NCI-H128 (cell line): ENCODE measurements around the gene DNM1.

Source experiments
- DNase-seq: peaks from one replicate; lab custom pipeline; 2025; ENCODE audit not compliant: unreplicated experiment; lab: John Stamatoyannopoulos, UW

DNM1 gene

DNA sequence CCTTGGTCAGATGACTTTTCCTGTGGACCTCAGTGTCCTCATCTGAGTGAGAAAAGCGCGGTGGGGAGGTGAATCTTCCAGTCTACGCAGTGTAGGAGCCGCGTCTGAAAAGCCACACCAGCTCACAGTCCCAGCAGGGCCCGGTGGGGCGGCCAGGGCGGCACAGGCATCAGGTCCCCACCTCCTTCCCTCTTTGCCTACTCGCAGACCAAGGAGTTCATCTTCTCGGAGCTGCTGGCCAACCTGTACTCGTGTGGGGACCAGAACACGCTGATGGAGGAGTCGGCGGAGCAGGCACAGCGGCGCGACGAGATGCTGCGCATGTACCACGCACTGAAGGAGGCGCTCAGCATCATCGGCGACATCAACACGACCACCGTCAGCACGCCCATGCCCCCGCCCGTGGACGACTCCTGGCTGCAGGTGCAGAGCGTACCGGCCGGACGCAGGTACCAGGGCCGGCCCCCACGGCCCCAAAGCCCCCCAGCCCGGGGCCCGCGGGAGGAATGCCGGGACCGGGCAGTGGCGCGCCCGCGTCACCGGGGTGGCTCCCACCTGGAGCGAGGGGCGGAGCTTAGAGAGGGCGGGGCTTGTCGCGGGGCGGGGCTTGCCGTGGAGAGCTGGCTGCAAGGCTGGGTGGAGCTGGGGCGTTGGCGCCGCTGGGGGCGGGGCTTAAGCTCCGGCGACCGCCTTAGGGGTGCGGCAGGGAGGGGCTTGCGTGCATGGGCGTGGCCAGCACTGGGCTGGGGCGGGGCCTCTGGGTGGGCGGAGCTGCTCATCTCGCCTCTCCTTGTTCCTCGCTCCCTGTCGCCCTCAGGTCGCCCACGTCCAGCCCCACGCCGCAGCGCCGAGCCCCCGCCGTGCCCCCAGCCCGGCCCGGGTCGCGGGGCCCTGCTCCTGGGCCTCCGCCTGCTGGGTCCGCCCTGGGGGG lies 47.0 kb downstream of the DNM1 start:
- no peak for DNase-seq

DNA sequence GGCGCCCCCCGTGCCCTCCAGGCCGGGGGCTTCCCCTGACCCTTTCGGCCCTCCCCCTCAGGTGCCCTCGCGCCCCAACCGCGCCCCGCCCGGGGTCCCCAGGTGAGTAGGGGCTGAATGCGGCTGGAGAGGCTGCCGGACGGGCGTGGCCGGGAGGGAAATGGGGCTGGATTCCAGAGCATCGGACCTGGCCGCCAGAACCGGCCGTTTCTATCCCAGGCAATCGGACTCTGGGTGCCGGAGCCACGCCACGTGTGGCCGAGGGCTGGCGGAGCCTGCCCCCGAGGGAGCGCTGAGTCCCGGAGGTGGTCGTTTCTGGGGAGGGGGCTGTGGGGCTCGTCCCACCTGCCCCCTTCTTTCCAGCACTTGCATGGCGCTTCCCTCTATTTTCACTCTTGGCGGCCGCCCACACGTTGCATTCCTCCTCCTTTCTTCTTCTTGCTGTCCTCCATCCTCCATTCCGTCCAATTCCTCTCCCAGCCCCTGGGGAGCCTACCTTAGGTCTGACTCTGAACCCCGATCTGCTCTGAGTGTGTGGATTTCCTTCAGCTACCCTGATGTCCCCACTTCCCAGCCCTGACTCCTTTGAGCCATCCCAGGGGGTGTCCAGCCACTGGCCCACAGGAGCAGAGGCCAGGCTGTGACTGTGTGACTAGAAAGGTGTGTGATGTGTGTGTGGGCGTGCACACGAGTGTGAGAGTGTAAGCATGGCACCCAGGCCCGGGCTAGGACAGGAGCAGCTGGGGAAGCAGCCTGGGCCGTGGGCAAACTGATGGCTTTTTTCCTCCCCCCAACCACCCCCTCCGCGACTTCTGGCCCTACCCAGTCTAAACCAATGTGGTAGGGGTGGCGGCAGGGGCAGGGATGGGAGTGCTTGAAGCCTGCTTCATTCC lies 47.9 kb downstream of the DNM1 start:
- DNase-seq: no peak

DNA sequence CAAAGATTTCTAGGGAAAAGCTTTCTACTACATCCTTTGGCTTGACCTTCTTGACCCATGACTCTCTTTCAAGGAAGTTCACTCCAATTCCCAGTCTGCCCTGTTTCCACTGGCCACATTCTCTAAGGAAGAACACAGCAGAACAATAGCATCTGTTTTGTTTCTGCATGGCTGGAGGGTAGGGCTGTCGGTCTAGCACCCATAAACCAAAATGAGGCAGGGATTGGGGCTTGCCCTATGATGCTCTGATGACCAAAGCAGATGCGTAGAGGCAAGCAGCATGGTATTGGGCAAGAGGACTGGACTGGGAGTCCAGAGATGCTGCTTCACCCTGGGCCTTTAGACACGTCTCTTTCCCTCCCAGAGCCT lies 48.5 kb downstream of the DNM1 start:
- DNase-seq: no peak

DNA sequence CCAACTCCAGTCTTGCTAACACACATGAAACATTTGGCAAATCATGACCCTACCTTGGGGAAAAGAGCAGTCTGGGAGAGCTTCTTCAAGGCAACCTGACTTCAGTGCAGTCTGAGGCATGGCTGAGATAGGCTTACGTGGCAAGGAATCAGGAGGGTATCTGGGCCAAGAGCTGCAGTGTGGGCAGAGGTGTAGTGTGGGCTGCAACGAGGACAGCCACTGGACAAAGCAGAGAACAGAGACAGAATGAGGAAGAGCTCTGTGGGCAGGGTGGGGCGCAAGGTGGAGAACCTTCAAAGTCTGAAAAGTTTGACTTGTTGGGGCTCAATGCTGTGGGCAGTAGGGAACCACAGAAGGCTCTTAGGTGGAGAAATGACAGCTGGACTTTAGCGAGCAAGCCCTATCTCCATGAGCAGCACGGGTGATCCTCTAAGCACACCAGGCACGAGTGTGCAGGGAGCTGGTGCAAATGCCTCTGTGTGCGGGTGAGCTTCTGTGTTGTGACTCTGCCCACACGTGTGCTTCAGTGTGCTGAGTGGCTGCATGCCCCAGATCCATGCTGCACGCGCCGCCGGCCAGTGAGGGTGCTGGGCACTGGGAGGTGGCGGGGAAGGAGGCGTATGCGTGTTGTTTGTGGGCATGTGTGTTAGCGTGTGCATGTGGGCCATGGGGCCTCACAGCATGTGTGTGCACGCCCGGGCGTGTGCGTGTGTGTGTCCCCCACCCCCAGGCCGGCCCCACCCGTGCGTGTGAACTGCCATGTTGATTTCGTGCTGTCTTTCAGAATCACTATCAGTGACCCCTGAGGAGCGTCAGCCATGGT lies 49.3 kb downstream of the DNM1 start:
- DNase-seq: no peak

DNA sequence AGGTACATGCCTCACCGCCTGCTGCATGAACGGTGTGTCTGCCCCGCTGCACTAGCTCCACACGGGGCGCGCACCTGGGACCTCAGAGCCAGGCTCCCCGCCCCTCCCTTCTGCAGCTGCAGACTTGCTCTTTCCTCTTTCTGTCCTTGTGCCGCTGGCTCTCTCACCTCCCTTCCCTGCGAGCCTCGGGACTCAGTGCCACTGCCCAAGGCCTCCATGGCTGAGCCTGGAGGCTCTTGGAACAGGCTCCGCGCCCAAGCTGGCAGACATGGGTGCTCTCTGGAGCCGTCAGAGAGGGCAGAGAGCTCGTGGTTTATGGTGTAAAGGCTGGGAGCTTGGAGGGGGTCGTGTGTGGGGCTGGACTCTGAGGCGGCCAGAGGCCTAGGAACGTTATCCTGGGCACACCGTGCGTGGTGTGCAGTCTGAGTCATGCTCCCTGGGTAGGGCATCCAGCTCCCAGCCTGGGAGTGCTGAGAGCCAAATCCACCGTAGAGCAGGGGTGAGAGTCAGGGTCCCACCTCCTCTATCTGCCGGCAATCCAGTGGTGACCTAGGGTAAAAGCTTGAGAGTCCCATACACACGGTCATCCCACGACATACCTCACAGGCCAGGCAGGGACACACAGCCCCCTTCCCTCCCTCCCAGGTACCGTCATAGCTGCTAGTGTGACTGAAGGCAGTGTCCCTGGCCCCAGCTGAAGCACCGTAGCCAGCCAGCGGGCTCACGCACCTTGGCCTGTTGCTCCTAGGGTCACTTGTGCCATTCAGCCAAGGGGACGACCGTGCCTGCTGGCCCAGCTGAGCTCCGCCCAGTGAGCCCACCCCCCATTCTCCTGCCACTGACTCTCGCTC lies 50.2 kb downstream of the DNM1 start:
- no peak for DNase-seq

DNA sequence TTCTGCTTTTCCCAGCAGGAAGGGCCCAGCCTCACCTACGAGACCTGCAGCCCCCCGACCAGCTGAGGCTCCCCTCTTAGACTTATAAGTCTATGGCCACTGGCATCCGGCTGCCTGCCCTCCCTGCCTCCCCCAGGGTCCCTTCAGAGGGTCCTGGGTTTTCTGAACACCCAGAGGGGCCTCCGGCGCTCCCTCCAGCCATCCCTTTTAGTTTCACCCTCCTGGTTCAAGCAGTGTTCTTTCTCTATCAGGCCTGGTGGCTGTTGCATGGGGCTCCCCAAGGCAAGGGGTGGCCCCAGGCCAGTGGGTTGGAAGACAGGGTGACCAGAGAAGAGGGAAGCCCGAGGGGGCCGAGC lies 50.8 kb downstream of the DNM1 start:
- DNase-seq: no peak

DNA sequence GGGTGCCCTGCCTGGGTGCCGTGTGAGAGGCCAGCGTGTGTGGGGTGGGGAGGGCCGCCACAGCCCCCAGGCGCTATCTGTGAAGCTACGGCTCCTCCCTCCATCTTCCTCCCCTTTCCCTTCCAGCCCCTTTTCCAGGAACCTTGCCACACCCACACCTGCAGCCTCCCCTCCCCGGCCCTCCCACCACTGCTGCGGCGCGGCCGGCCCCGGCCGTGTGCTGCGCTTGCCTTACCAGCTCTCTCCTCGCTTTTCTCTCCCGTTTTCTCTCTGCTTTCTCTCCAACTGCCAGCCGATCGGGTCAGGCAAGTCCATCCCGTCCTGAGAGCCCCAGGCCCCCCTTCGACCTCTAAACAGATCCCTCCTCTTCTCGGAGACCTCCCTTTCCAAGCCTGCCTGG lies 51.2 kb downstream of the DNM1 start:
- no peak for DNase-seq

DNA sequence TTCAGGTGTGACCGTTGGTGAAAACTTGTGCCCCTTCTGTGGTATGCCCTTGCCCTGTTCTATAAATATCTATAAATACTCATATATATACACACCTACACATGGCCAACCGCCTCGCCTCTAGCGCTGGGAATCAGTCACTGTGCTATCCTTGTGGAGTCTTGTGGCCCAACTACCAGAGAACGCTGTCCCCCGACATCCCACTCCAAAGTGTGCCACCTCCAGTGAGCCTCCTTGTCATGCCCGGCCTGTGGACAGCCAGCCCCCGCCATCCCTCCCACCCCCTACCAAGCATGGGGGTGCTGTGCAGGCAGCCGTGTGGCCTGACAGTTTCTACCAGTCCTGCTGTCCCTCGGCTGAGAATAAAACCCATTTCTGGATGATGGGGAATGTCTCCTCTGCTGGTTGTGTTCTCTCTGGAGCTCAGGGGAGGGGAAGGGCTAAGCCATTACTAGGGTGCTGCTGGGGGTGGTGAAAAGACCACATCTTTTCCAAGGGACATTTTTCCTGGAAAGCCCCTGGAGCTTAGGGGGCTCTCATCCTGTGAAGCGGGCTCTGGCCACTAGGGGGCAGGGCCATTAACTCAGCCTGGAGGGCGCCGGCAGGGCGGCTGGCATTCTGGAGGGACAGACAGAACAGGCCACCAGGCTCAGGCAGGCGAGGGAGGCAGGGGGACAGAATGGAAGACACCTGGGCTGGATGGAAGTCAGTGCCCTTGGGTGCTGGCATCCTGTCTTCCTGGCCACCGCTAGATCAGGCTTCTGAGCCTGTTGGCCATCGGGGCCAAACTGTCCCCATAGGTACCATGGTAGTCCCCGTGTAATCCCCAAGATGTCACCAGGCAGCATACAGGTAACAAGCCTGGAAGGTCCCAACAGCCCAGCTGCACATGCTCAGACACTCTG lies 51.9 kb downstream of the DNM1 start:
- DNase-seq: no peak

DNA sequence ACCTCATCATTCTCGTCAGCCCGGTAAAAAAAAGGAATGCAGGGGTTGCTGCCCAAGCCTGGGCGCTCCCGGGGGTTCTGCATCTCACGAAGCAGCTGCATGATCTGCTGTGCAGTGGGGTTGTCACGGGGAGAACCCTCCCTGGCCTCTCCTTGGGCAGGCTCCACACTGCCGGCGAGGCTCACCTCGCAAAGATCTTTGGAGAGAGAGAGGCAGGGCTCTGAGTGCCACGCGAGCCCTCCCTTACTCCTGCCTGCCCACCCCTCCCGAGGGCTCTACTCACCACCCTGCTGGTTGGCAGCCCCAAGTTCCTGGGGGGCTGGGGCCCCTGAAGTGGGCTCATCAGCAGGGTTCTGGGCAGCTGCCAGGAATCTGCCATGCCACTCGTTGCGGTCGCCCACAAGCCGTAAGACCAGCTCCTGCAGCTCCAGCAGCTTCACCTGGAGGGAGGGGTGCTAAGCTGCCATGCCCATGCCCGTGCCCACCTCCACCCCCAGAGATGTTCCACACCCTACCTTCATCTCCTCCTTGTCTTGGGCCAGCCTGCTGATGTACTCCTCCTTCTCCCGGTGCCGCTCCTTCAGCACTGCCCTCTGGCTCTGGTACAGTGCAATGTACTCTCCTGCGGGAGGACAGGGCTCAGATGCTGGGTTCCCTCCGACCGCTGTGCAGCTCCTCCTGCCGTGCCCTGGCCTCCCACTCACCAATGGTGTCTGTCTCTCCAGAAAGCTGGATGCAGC lies 54.1 kb downstream of the DNM1 start:
- DNase-seq: peak; percentile 29

DNA sequence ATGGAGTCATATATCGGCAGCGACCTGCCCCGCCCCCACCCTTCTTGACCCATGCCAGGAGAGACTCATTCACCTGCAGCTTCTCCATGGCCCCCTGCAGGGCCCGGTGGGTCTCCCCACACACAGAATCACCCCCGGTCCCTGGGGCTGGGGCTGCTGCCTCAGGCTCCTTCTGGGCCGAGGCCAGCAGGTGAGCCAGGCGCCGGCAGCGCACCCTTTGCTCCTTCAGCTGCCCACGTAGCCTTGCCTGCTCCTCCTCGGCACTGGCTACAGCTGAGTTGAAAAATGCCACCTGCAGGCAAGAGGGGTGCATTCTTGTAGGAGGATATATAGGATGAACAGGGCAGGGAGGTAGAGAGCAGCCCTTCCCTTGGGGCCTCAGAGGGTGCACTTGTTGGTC lies 54.7 kb downstream of the DNM1 start:
- DNase-seq: no peak

DNA sequence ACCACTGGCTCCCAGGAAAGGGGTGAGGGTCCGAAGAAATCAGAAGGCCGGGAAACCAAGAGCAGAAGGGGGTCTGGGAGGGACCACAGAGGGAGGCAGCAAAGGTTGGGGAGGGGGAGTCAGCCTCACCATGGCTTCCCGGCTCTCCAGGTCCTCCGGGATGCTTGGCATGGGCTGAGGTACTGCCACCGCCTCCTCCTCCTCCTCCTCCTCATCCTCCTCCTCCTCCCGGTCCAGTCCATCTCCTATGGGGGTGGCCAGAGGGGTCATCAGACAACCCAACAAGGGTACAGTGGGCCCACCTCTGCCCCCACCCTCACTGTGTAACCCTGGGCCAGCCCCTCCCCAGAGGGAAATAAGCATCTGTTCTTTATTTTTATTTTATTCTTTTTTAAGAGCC lies 55.1 kb downstream of the DNM1 start:
- DNase-seq: no peak

DNA sequence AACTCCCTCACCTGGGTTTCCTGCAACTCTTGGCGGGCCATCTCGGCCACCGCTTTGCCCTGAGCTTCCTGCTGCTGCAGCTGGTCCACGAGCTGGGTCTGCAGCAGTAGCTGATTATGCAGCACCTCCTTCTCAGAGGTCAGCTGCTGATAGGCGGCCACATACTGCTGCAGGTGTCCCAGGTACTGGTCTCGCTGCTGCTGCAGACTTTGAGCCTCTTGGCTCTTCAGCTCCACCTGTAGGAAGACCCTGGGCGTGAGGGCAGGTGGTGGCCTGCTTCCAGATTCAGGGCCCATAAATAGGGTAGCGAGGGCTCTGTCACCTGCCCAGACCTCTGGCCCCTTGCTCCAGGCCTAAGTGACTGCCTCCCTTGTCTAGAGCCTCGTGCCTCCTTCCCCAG lies 56.0 kb downstream of the DNM1 start:
- no peak for DNase-seq

DNA sequence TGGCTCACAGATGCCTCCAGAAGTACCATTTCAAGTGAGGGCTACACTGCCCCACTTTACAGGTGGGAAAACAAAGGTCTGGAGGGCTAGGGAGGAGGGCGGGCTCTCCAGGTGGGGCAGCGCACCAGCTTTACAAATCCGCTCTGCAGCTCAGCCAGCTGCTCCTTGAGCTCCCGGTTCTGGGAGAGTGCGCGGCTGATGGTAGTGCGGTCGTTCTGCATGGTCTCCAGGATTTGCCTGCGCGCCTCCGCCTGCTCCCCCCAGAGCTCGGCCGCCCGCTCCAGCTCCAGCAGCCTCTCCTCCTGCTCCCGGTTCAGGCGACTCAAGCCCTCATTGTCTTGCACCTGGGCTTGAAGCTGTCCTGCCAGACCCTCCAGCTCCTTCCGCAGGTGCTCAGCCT lies 57.2 kb downstream of the DNM1 start:
- no peak for DNase-seq

DNA sequence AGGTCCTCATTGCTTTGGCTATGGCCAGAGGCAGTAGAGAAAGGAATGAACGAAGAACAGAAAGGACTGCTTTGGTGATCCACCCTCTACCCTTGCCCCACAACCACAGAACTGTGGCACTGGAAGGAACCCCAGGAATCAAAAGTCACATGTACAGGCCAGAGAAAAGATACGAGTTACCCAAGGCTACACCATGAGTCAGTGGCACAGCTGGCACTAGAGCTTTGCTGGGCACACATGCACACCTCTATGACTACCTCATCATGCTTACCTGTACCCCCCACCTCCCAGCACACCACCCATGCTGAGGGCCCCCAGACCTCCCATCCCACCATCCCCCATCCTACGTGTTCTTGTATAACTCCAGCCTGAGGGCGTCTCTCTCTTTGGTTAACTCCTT lies 59.5 kb downstream of the DNM1 start:
- no peak for DNase-seq

DNA sequence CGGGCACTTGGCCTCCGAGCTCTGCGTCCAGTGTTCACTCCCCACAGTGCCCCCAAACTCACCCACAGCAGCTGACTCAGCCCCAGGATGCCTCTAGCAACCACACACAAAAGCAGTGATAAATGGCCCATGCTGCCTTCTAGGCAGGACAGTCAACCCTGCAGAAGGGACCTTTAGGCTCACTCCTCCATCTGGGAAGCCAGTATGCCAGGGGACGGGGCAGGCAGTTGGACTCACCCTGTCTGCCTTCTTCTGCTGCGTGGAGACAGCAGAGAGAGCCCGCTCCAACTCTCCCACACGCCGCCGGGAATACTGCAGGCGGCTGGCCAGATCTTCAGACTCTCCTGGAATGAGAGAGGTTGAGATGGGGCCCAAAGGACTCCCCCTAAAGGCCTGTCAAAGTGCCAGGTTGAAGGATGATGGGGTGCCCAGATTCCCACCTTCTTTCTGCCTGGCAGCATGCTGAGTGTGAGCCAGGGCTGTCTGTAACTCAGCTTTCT lies 62.2 kb downstream of the DNM1 start:
- no peak for DNase-seq

DNA sequence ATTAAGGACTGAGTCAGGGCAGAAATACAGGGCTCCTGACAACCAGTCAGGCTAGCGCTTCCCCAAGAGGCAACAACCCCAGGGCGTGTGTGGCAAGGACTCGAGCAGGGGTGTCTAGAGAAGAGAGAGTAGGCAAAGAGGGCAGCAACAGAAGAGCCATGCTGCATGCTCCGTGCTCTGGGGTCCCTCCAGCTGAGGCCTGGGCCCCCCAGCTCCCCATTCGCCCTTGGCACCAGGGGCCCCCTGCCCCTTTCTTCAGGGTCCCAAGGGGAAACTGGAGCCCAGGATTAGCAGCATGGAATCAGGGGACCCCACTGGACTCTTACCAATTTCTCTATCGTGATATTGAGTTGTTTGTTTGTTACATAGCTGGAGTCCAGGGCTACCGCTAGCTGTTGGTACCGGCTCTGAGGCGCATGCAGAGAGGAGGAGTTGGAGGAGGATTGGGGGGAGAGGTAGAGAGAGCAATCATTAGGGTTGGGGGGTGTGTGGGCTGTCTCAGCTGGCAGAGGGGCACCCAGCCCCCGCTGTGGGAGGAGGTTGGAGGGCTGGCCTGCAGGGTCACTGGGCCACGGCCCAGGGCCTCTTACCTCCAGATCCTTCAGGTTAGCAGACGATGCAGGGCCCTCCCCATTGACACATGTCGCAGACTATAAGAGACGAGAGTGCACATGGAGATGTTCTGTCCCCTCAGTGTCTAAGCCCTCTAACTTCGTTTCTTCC lies 63.9 kb downstream of the DNM1 start:
- no peak for DNase-seq

DNA sequence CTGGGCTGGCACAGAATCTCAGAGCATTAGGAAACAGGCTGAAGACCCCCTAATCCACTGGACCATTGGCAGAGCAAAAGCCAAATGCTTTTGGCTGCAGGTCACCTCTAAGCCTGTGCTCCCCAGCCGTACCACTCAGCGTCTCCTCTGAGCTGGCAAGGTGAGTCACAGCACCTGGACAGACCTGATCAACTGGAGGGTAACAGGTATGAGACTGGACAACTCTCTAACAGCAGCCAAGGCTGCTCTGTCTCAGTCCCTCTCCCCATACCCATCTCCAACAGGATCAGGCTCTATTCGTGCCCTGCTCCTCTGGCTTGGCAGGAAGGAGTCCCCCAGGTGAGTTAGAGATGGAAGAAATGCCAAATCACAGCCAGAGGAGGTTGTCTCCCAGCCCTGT lies 67.9 kb downstream of the DNM1 start:
- DNase-seq: no peak

DNA sequence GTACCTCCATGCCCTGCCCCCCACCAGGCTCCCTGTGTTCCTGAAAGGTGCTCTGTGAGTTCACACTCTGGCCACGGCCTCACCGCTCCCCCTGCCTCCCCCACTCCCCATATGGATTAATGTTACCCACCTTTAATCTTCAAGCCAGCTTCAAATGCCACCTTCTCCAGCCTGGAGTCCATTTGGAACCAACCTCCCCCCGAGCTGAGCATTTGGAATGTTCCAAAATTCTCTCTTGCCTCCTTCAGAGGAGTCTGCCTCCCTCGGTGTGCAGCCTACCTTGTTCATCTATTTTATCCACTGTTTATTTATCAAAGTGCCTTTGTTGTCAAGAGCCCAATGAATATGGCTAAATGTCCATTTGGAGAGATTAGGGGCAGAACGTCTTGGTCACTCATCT lies 68.3 kb downstream of the DNM1 start:
- DNase-seq: no peak
